Karpas-422 (cell line): ENCODE measurements around the gene C4BPA. TPM values are rescaled to one million over a fixed set of nuclear protein-coding genes. Genes with fewer than 3 reads are reported as not detected.

ENCODE experiments used
- DNase-seq: peaks from one replicate; pipeline ENCODE4 v3.0.0-alpha.2; 2015
- H2AFZ ChIP-seq: fragments of 200-600 bp; sonication (generic); 2 replicates; pipeline ENCODE4 v1.6.1; 2014; ENCODE audit warnings: antibody characterized with exemption, low read length, mixed read lengths
- H3K27ac ChIP-seq: fragments of 200-600 bp; sonication (generic); 2 replicates; pipeline ENCODE4 v1.5.1; 2014; ENCODE audit warnings: mild to moderate bottlenecking, low read length, moderate library complexity
- H3K27me3 ChIP-seq: fragments of 200-600 bp; sonication (generic); 2 replicates; pipeline ENCODE4 v1.6.1; 2014; ENCODE audit warnings: low read length, mixed read lengths
- H3K36me3 ChIP-seq: fragments of 200-600 bp; sonication (generic); 2 replicates; pipeline ENCODE4 v1.6.1; 2014; ENCODE audit warnings: low read length, mixed read lengths; ENCODE audit not compliant: insufficient read depth
- H3K4me1 ChIP-seq: fragments of 200-600 bp; sonication (generic); 2 replicates; pipeline ENCODE4 v1.6.1; 2014; ENCODE audit warnings: mild to moderate bottlenecking, low read length, mixed read lengths
- H3K4me2 ChIP-seq: fragments of 200-600 bp; sonication (generic); 2 replicates; pipeline ENCODE4 v1.6.1; 2014; ENCODE audit warnings: low read length, low read depth, mild to moderate bottlenecking; ENCODE audit not compliant: poor library complexity, severe bottlenecking
- H3K4me3 ChIP-seq: fragments of 200-600 bp; sonication (generic); 2 replicates; pipeline ENCODE4 v1.5.1; 2014; ENCODE audit warnings: mild to moderate bottlenecking, antibody characterized with exemption, low read length, mixed read lengths
- H3K79me2 ChIP-seq: fragments of 200-600 bp; sonication (generic); 2 replicates; pipeline ENCODE4 v1.6.1; 2014; ENCODE audit warnings: mild to moderate bottlenecking, low read length, mixed read lengths
- H3K9ac ChIP-seq: fragments of 200-600 bp; sonication (generic); 2 replicates; pipeline ENCODE4 v1.6.0; 2014; ENCODE audit warnings: low read length
- H3K9me2 ChIP-seq: fragments of 200-600 bp; sonication (generic), shearing (Covaris generic); replicated peaks from 2 replicates; pipeline ENCODE4 v1.6.0; 2014; ENCODE audit warnings: mild to moderate bottlenecking, low read length, moderate library complexity; ENCODE audit not compliant: insufficient read depth
- H3K9me3 ChIP-seq: fragments of 300-700, 200-600 bp; sonication (generic); 2 replicates; pipeline ENCODE4 v1.6.1; 2014; ENCODE audit warnings: low read length, mixed read lengths
- H4K20me1 ChIP-seq: fragments of 200-600 bp; sonication (generic); 2 replicates; pipeline ENCODE4 v1.6.1; 2014; ENCODE audit warnings: mild to moderate bottlenecking, antibody characterized with exemption, low read length, low read depth; ENCODE audit not compliant: insufficient read depth
- total RNA-seq: library from RNA; depleted of rRNA; stranded (reverse); fragments of >200 nt; shearing (Covaris generic); gene quantifications from 2 replicates; pipeline ENCODE4 v1.2.3, GENCODE V29; 2014; ENCODE audit warnings: low replicate concordance

C4BPA gene
- total RNA-seq, 1 experiment from 2014 or later: not detected

GRCh38 chr1:207139616-207140015, 35.6 kb downstream of the C4BPA start:
- H3K9me2 ChIP-seq: no peaks in the 10 kb centered on the region
- H3K9ac ChIP-seq: no peak overlapping the region
- H3K4me2 ChIP-seq: no peak overlapping the region
- no peaks in the 10 kb centered on the region for H3K27me3 ChIP-seq
- H3K4me3 ChIP-seq: no peak overlapping the region
- H3K36me3 ChIP-seq: no peaks in the 10 kb centered on the region
- no peak overlapping the region for H2AFZ ChIP-seq
- H3K27ac ChIP-seq: no peak overlapping the region
- H3K79me2 ChIP-seq: no peaks in the 10 kb centered on the region
- DNase-seq: no peak
- no peaks in the 10 kb centered on the region for H4K20me1 ChIP-seq
- no peaks in the 10 kb centered on the region for H3K9me3 ChIP-seq
- no peaks in the 10 kb centered on the region for H3K4me1 ChIP-seq

- no peak for DNase-seq
- H3K9me3 ChIP-seq: no peaks in the 10 kb centered on the region
- no peak overlapping the region for H3K4me3 ChIP-seq
- H3K27me3 ChIP-seq: no peaks in the 10 kb centered on the region
- no peaks in the 10 kb centered on the region for H3K9me2 ChIP-seq
- H2AFZ ChIP-seq: no peak overlapping the region
- H3K4me2 ChIP-seq: no peak overlapping the region
- H4K20me1 ChIP-seq: no peaks in the 10 kb centered on the region
- no peaks in the 10 kb centered on the region for H3K4me1 ChIP-seq
- no peak overlapping the region for H3K9ac ChIP-seq
- no peak overlapping the region for H3K27ac ChIP-seq
- no peaks in the 10 kb centered on the region for H3K79me2 ChIP-seq
- no peaks in the 10 kb centered on the region for H3K36me3 ChIP-seq
Observed at GRCh38 chr1:207140536-207140935, 36.5 kb downstream of the C4BPA start.

- no peak overlapping the region for H3K9ac ChIP-seq
- H4K20me1 ChIP-seq: no peaks in the 10 kb centered on the region
- H3K4me1 ChIP-seq: no peaks in the 10 kb centered on the region
- no peak for DNase-seq
- no peaks in the 10 kb centered on the region for H3K9me2 ChIP-seq
- no peak overlapping the region for H3K4me3 ChIP-seq
- H3K36me3 ChIP-seq: no peaks in the 10 kb centered on the region
- no peak overlapping the region for H3K4me2 ChIP-seq
- no peaks in the 10 kb centered on the region for H3K27me3 ChIP-seq
- no peak overlapping the region for H3K27ac ChIP-seq
- no peaks in the 10 kb centered on the region for H3K79me2 ChIP-seq
- H2AFZ ChIP-seq: no peak overlapping the region
- no peaks in the 10 kb centered on the region for H3K9me3 ChIP-seq
Observed at GRCh38 chr1:207145401-207146058, 41.5 kb downstream of the C4BPA start.

- Histone ChIP-seq H3K27me3 (no peaks in the 10 kb centered on the region), H3K4me1 (no peaks in the 10 kb centered on the region), H3K36me3 (no peaks in the 10 kb centered on the region), H4K20me1 (no peaks in the 10 kb centered on the region), H3K4me2 (no peak overlapping the region), H3K9me2 (0 out of 2 replicates have a peak, but pooled peaks cover 3% of the 10 kb centered on the region), H3K9me3 (no peaks in the 10 kb centered on the region), H2AFZ (no peak overlapping the region), H3K27ac (no peak overlapping the region), H3K79me2 (no peaks in the 10 kb centered on the region), H3K9ac (no peak overlapping the region), H3K4me3 (no peak overlapping the region)
- no peak for DNase-seq
Observed at GRCh38 chr1:207151920-207152319, 47.9 kb downstream of the C4BPA start.

GRCh38 chr1:207152792-207153468, 48.9 kb downstream of the C4BPA start:
- H3K9me3 ChIP-seq: no peaks in the 10 kb centered on the region
- no peaks in the 10 kb centered on the region for H4K20me1 ChIP-seq
- H3K4me3 ChIP-seq: no peak overlapping the region
- no peaks in the 10 kb centered on the region for H3K79me2 ChIP-seq
- no peaks in the 10 kb centered on the region for H3K36me3 ChIP-seq
- H3K9me2 ChIP-seq: 0 out of 2 replicates have a peak, but pooled peaks cover 3% of the 10 kb centered on the region
- H3K27me3 ChIP-seq: no peaks in the 10 kb centered on the region
- H3K4me1 ChIP-seq: no peaks in the 10 kb centered on the region
- H3K4me2 ChIP-seq: no peak overlapping the region
- no peak overlapping the region for H3K27ac ChIP-seq
- no peak overlapping the region for H3K9ac ChIP-seq
- no peak overlapping the region for H2AFZ ChIP-seq
- no peak for DNase-seq

GRCh38 chr1:207155028-207155427, 51.0 kb downstream of the C4BPA start:
- Histone ChIP-seq H3K4me3 (no peak overlapping the region), H3K9me2 (0 out of 2 replicates have a peak, but pooled peaks cover 3% of the 10 kb centered on the region), H3K27ac (no peak overlapping the region), H3K36me3 (no peaks in the 10 kb centered on the region), H2AFZ (no peak overlapping the region), H3K9me3 (no peaks in the 10 kb centered on the region), H3K9ac (no peak overlapping the region), H4K20me1 (no peaks in the 10 kb centered on the region), H3K79me2 (no peaks in the 10 kb centered on the region), H3K4me1 (no peaks in the 10 kb centered on the region), H3K27me3 (no peaks in the 10 kb centered on the region), H3K4me2 (no peak overlapping the region)
- DNase-seq: no peak

DNA sequence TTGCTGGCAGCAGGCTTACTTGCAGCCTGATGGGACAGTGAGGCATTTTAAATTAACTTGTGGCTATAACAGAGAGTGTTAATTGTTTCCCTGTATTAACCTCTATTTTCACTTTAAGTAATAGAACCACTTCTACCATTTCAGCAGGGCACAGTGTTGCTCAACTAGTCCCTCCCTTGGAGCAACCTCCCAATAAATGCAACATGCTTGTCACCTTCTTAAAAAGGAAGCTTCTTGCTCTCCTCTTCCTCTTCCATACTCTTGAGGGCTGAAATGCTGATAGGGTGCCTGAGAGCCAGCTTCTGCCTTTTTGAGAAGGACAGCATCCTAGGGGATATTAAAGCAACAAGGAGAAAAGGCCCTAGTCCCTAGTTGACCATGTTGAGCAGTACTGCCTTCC, 52.1 kb downstream of the C4BPA start:
- Histone ChIP-seq H3K4me3 (no peak overlapping the region), H3K27me3 (no peaks in the 10 kb centered on the region), H3K27ac (no peak overlapping the region), H3K9ac (no peak overlapping the region), H3K4me1 (no peaks in the 10 kb centered on the region), H2AFZ (no peak overlapping the region), H3K36me3 (no peaks in the 10 kb centered on the region), H3K9me2 (0 out of 2 replicates have a peak, but pooled peaks cover 3% of the 10 kb centered on the region), H4K20me1 (no peaks in the 10 kb centered on the region), H3K79me2 (no peaks in the 10 kb centered on the region), H3K9me3 (no peaks in the 10 kb centered on the region), H3K4me2 (no peak overlapping the region)
- DNase-seq: no peak

- H3K9me3 ChIP-seq: no peaks in the 10 kb centered on the region
- H3K36me3 ChIP-seq: no peaks in the 10 kb centered on the region
- no peak overlapping the region for H3K4me3 ChIP-seq
- H3K4me1 ChIP-seq: no peaks in the 10 kb centered on the region
- no peak overlapping the region for H3K27ac ChIP-seq
- H4K20me1 ChIP-seq: no peaks in the 10 kb centered on the region
- H3K27me3 ChIP-seq: no peaks in the 10 kb centered on the region
- no peak overlapping the region for H3K4me2 ChIP-seq
- DNase-seq: no peak
- no peak overlapping the region for H2AFZ ChIP-seq
- H3K9ac ChIP-seq: no peak overlapping the region
- H3K9me2 ChIP-seq: 0 out of 2 replicates have a peak, but pooled peaks cover 3% of the 10 kb centered on the region
- no peaks in the 10 kb centered on the region for H3K79me2 ChIP-seq
Observed at GRCh38 chr1:207156826-207157225, 52.8 kb downstream of the C4BPA start.
